ENCODE results near the gene FEN1. TPM values are rescaled to one million over a fixed set of nuclear protein-coding genes. Genes with fewer than 3 reads are reported as not detected.
A peak's percentile ranks its signal among the peaks of the same experiment; 100 is the strongest.

FEN1 gene
- total RNA-seq, 2 donors from 2014 or later, result 4.5 to 5.4 TPM

GRCh38 chr11:61820174-61820573 lies 27.5 kb downstream of the FEN1 start:
- no peaks in the 10 kb centered on the region for H3K9me3 ChIP-seq
- no peak for ATAC-seq (ENCODE audit: insufficient number of reproducible peaks, low FRiP score, low read depth)
- no peak for DNase-seq (ENCODE audit: low spot score)
- no peak for TF ChIP-seq CTCF (IDR thresholded peaks at IDR 0.05)
- no peak overlapping the region for H3K4me3 ChIP-seq
- peaks cover 13 to 28% of the 10 kb centered on the region in 2 donors for H3K4me1 ChIP-seq (ENCODE audit: control insufficient read depth in 1 of 2, low read depth in 2 of 2)
- peak overlapping the region; percentile 56 to 86 for H3K27ac ChIP-seq
- no peaks in the 10 kb centered on the region for H3K36me3 ChIP-seq
- no peaks in the 10 kb centered on the region for H3K27me3 ChIP-seq (replicated peaks; ENCODE audit: insufficient read depth)

- no peak for TF ChIP-seq CTCF (IDR thresholded peaks at IDR 0.05)
- H3K36me3 ChIP-seq, result no peaks in the 10 kb centered on the region
- H3K27ac ChIP-seq, result peak overlapping the region; percentile 86 to 95
- no peaks in the 10 kb centered on the region for H3K9me3 ChIP-seq
- peak overlapping the region; percentile 85 for H3K4me3 ChIP-seq
- DNase-seq (ENCODE audit: low spot score) (no peak), ATAC-seq (ENCODE audit: insufficient number of reproducible peaks, low FRiP score, low read depth) (no peak)
- no peaks in the 10 kb centered on the region for H3K27me3 ChIP-seq (replicated peaks; ENCODE audit: insufficient read depth)
- peaks cover 13 to 32% of the 10 kb centered on the region in 2 donors for H3K4me1 ChIP-seq (ENCODE audit: control insufficient read depth in 1 of 2, low read depth in 2 of 2)
Observed at GRCh38 chr11:61826930-61827570, 34.3 kb downstream of the FEN1 start.

GRCh38 chr11:61827571-61828378 lies 35.1 kb downstream of the FEN1 start, which contains the start of gene FADS2:
Gene FADS2 (plus strand): TSS chr11:61828300. CDS start chr11:61828391, 91 bp downstream.
- peaks cover 13 to 39% of the 10 kb centered on the region in 2 donors for H3K4me1 ChIP-seq (ENCODE audit: control insufficient read depth in 1 of 2, low read depth in 2 of 2)
- ATAC-seq (ENCODE audit: insufficient number of reproducible peaks, low FRiP score, low read depth), result peak; percentile 67

GRCh38 chr11:61828379-61828628 lies 35.6 kb downstream of the FEN1 start:
- no peak for TF ChIP-seq CTCF (IDR thresholded peaks at IDR 0.05)
- Histone ChIP-seq H3K4me1 (ENCODE audit: control insufficient read depth in 1 of 2, low read depth in 2 of 2) (peaks cover 13 to 45% of the 10 kb centered on the region in 2 donors), H3K4me3 (peak overlapping the region; percentile 85), H3K36me3 (no peaks in the 10 kb centered on the region), H3K9me3 (no peaks in the 10 kb centered on the region), H3K27me3 (replicated peaks; ENCODE audit: insufficient read depth) (no peaks in the 10 kb centered on the region), H3K27ac (peak overlapping the region; percentile 86 to 95)
- DNase-seq (ENCODE audit: low spot score), result no peak
- ATAC-seq (ENCODE audit: insufficient number of reproducible peaks, low FRiP score, low read depth), result no peak

More at GRCh38 chr11:61827571-61828378, 35.1 kb downstream of the FEN1 start, which contains the start of gene FADS2:
- H3K27ac ChIP-seq, result peak within 1 kb of the TSS; percentile 86 to 95
- DNase-seq (ENCODE audit: low spot score), result peak; percentile 78
- peak; percentile 23 for TF ChIP-seq CTCF (IDR thresholded peaks at IDR 0.05)
- H3K27me3 ChIP-seq (replicated peaks; ENCODE audit: insufficient read depth), result no peaks in the 10 kb centered on the region
- no peaks in the 10 kb centered on the region for H3K9me3 ChIP-seq
- peak within 1 kb of the TSS; percentile 85 for H3K4me3 ChIP-seq
- H3K36me3 ChIP-seq, result no peaks in the 10 kb centered on the region

- no peak for DNase-seq (ENCODE audit: low spot score)
- Histone ChIP-seq H3K4me3 (peak overlapping the region; percentile 85), H3K27ac (peak overlapping the region; percentile 86 to 95), H3K27me3 (replicated peaks; ENCODE audit: insufficient read depth) (no peaks in the 10 kb centered on the region), H3K4me1 (ENCODE audit: control insufficient read depth in 1 of 2, low read depth in 2 of 2) (peaks cover 16 to 50% of the 10 kb centered on the region in 2 donors), H3K9me3 (no peaks in the 10 kb centered on the region), H3K36me3 (no peaks in the 10 kb centered on the region)
- ATAC-seq (ENCODE audit: insufficient number of reproducible peaks, low FRiP score, low read depth), result no peak
- TF ChIP-seq CTCF (IDR thresholded peaks at IDR 0.05), result peak; percentile 43
Observed at GRCh38 chr11:61828629-61829407, 36.1 kb downstream of the FEN1 start.

Data from thoracic aorta (tissue), 2 donors.